ENCODE measurements around the gene MZF1. TPM values are rescaled to one million over a fixed set of nuclear protein-coding genes. Genes with fewer than 3 reads are reported as not detected.

The MZF1 gene
- total and polyA plus RNA-seq, 9 of the 15 experiments (the other 6 are each of a cell fraction or from before 2014, with no cell fraction given): 0.31 to 29.3 (median 11.5) TPM

- no peak for TF ChIP-seq ETV5 (CRISPR knock-in tag; IDR thresholded peaks at IDR 0.05; ENCODE audit: low read depth)
- TF ChIP-seq ATF1 (CRISPR knock-in tag; IDR thresholded peaks at IDR 0.05): no peak
- TF ChIP-seq ATF1 (tag; IDR thresholded peaks at IDR 0.05): peak; percentile 91
- peak; percentile 12 for TF ChIP-seq PHF20 (IDR thresholded peaks at IDR 0.05; ENCODE audit: partially characterized antibody)
- no peak for TF ChIP-seq MCM3 (IDR thresholded peaks at IDR 0.05)
- TF ChIP-seq HDAC8 (tag; IDR thresholded peaks at IDR 0.05): no peak
- no peak for TF ChIP-seq MECOM (CRISPR knock-in tag; IDR thresholded peaks at IDR 0.05)
- TF ChIP-seq HLTF (IDR thresholded peaks at IDR 0.05): peak; percentile 94
- 0 out of 4 replicates have a peak, but pooled peaks of 1 of the 2 experiments have one; percentile 14 for TF ChIP-seq BCLAF1 (IDR thresholded peaks at IDR 0.05; ENCODE audit: borderline replicate concordance in 1 of 2, control insufficient read depth in 1 of 2, low read depth in 2 of 2, low read length in 1 of 2)
- TF ChIP-seq, protein P1, sequence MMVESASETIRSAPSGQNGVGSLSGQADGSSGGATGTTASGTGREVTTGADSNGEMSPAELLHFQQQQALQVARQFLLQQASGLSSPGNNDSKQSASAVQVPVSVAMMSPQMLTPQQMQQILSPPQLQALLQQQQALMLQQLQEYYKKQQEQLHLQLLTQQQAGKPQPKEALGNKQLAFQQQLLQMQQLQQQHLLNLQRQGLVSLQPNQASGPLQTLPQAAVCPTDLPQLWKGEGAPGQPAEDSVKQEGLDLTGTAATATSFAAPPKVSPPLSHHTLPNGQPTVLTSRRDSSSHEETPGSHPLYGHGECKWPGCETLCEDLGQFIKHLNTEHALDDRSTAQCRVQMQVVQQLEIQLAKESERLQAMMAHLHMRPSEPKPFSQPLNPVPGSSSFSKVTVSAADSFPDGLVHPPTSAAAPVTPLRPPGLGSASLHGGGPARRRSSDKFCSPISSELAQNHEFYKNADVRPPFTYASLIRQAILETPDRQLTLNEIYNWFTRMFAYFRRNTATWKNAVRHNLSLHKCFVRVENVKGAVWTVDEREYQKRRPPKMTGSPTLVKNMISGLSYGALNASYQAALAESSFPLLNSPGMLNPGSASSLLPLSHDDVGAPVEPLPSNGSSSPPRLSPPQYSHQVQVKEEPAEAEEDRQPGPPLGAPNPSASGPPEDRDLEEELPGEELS (CRISPR knock-in tag; IDR thresholded peaks at IDR 0.05; ENCODE audit: borderline replicate concordance): peak; percentile 82; the same call in 1 of the 2 replicates
- TF ChIP-seq HDAC1 (IDR thresholded peaks at IDR 0.05): peak in 1 of 2 experiments; percentile 99; a peak in 2 of 4 replicates
- TF ChIP-seq SIN3A (IDR thresholded peaks at IDR 0.05; ENCODE audit: borderline replicate concordance in 2 of 2, control insufficient read depth in 1 of 2, low read depth in 2 of 2, low read length in 2 of 2): peak; percentile 49 to 95; a peak in 2 of 4 replicates
- TF ChIP-seq THRB (CRISPR knock-in tag; conservative IDR thresholded peaks at IDR 0.05): peak; percentile 70
- no peak for TF ChIP-seq NONO (IDR thresholded peaks at IDR 0.05; ENCODE audit: low read depth in 2 of 2, low read length in 1 of 2)
- 0 out of 2 replicates have a peak, but pooled peaks have one; percentile 27 for TF ChIP-seq ZBTB5 (IDR thresholded peaks at IDR 0.05)
- no peak for TF ChIP-seq TCFL5 (CRISPR knock-in tag; conservative IDR thresholded peaks at IDR 0.05)
- no peak for TF ChIP-seq BACH1 (tag; IDR thresholded peaks at IDR 0.05)
Measured at GRCh38 chr19:58573658-58574164, 576 bp upstream of the MZF1 start (continued).

All from K562 (cell line).